ENCODE data around the gene MRAP.

MRAP gene

DNA sequence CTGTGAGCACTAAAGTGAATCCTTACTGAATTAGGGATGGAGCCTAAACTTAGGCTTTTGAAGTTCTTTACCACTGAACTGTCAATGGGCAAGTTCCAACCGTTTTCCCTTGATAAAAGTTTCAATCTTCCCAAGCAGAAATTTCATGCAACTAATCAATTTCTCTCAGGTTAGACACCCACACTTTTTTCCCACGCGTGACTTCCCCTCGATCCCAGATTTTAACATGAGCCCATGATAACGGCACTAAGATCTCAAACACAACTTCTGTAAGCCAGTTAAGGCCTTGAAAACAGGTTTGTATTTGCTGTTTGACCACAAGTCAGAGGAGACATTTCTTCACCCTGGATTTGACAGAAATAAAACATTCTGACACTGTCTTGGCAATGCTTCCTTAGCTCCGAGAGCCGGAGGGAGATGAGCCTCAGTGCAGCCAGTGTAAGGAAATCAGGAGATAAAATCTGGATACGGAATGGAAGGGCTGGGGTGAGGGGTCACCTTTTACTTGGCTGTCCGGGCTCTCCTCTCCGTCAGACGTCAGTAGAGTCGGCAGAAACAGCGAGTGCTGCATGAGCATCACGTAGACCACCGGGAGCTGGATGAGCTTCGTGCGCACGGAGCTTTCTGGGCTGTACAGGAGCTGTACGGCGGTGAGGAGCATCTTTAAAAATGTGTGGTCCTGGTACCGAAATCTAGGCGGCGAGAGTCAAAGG lies 39.7 kb downstream of the MRAP start:
- no peak overlapping the region for H3K4me3 ChIP-seq (ENCODE audit: low read depth, low read length)
- no peak for DNase-seq (ENCODE audit: low read depth)

DNA sequence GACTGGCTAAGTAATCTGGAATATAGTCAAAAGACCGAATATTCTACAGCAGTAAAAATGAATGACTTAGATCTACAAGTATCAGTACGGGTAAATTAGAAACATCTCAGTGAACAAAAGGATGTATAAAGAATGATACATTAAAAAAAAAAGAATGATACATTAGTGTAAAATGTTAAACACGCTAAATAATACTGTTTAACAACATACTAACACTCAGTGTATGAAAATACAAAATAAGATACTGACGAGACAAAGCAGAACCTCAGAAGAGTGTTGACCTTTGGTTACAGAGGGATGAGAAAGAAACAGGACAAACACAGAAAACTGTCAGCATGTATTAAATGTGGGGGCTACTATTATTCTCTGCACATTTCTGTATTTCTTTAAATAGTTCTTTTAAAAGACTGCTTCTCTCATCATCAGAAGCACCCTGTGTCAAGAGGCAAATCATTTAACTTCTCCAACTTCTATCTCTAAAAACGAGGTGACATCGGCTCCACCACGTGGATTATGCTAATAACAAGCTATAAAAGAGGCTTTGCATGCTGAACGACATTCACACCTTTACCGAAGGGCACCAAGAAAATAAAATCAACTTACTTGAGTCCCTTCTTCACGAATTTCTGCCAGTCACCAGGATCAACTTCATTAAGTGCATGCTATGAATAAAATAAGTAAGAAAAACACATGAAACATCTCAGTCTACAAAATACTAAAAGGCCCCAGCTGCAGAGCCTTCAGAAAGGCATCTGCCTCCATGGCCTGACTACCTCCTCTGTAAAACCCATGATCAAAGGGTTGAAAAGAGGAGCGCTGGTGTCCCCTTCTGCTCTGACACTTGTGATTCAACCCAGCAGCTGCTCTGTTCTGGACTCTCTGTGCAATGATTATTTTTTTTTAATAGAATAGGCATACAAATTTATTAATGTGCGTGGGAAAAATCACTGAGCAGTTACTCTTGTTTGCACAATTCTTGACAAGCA lies 42.5 kb downstream of the MRAP start:
- no peak for DNase-seq (ENCODE audit: low read depth)
- H3K4me3 ChIP-seq (ENCODE audit: low read depth, low read length) = no peak overlapping the region

DNA sequence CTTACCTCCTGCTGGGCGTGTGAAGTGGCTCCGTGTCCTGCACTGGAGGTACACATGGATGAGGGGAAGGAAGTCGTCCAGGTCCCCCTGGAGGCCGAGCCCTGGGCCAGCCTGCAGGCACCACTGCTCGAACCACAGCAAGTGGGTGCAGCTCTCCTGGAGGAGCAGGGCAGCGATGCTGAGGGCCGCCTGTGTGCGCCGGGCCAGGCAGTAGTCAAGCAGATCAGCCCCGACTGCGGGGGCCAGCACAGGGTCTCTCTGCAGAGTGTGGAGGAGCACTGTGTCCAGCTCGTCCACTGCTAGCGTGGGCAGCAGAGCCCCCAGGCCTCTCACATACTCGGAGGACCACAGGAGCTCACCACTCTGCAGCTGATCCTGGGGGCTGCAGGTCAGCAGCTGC lies 48.3 kb downstream of the MRAP start:
- no peak for DNase-seq (ENCODE audit: low read depth)
- H3K4me3 ChIP-seq (ENCODE audit: low read depth, low read length) = no peak overlapping the region

DNA sequence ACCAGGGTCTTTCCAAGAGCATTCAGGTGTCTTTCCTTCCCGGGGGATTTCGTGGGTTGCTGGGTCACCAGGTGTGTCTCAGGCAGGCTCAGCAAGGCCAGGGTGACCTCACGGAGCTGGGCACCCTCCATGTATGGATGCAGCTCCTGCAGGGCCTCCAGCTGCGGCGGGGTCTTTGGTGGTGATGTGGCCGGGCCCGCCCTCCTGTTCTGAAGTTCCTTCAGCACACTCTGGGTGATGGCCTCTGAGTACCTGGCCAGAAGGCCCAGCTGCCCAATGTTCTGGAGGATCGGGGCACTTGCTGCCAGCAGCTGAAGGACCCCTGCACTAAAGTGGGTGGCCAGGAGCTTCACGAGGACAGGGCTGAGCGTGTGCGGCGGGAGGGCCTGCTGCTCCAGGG lies 48.7 kb downstream of the MRAP start:
- no peak overlapping the region for H3K4me3 ChIP-seq (ENCODE audit: low read depth, low read length)
- no peak for DNase-seq (ENCODE audit: low read depth)

DNA sequence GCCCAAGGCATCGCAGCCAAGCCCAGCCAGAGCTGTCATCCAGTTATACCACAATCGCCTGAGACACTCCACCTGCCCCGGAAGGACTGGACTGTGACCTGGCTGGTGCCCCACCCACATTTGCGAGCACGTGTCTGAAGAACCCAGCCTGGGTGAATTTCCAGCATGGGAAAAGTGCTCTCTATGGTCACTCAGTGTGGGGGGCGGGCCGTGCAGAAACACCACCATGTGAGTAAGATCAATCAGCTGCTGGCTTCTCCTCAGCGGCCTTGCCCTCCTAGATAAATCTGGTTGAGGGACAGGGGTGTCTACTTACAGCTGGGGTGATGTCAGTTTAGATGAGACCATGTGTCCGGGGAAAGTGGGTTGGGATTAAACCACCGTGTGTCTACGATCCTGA lies 49.3 kb downstream of the MRAP start:
- no peak for DNase-seq (ENCODE audit: low read depth)
- H3K4me3 ChIP-seq (ENCODE audit: low read depth, low read length) = no peak overlapping the region

DNA sequence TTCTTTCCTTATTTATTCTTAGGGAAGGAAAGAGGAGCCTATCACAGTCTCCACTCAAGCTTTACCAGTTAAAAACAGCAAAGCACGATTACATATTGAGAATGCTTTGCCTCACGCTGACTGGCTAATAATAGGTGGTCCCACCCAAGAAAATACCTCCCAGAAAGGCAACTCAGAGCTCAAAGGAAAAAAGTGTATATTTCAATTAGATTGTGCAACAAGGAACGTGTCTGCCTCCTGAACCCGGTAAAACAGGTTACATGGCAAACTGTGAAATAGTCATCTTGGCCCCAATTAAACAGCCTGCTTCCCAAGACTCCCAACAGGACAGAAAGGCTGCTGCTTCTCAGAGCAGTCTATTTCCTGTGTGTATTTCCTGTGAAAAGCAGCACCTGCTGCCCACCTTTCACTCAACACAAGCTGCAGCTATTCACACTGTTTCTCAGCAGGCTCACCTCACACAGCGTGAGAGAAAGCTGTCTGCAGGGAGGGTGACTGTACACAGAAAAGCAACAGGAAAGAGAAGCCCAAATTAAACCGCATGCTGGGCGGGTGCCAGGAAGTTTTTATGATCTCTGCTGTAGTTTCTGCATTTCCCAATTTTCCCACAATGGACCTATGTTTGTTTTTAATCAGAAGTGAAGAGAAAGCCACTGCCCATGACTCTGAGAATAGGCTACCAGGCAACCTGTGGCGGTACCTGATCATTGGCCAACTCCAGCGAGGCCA lies 50.1 kb downstream of the MRAP start:
- DNase-seq (ENCODE audit: low read depth) = no peak
- H3K4me3 ChIP-seq (ENCODE audit: low read depth, low read length) = no peak overlapping the region

DNA sequence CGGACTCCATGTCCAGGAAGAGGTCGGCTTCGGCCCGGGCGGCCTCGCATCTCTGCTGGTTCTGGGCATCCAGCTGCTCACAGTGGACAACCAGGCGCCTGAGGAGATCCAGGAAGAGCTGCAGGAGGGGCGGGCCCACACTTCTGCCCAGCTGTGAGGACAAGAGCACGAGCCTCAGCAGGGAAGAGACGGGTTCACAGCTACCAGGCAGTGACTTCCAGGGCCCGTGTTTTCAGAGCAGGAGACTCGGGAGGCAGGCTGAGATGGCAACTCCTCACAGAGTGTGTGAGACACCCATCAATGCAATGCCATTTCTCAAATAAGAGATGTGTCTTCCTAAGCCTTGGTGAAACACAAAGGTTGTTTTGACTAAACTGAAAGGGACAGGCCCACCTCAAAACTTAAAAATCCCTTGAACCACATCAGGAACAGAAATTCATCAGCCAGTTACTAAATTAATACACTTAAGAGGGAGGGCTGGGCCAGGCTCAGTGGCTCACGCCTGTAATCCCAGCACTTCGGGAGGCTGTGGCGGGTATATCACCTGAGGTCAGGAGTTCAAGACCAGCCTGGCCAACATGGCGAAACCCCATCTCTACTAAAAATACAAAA lies 50.8 kb downstream of the MRAP start:
- DNase-seq (ENCODE audit: low read depth) = no peak
- no peak overlapping the region for H3K4me3 ChIP-seq (ENCODE audit: low read depth, low read length)

DNA sequence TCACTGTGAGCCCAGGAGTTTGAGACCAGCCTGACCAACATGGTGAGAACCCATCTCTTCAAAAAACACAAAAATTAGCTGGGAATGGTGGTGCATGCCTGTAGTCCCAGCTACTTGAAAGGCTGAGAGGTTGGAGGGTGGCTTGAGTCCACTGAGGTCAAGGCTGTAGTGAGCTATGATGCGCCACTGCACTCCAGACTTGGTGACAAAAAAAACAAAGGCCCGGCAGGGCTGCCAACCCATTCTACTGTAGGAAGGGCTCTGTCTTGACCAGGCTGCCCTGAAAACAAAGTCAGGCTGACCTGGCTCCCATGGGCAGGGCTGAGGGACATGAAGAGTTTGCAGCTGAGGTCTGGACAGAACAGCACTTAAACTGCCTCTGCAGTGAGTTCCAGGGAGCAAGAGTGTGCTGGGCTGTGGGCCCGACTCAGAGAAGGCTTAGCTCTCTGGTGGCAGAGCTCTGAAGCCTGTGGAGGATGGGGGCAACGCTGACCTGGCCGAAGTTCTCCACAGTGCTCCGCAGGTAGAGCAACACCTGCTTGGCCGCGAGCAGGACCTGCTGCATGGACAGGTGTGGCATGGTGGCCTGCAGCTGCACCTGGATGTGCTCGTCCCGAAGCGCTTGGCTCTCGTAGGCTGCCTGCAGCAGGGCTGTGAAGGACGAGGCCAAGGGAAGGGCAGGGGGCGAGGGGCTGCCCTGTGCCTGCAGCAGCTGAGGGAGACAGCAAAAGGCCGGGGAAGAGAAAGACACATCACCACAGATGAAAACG lies 51.7 kb downstream of the MRAP start:
- no peak for DNase-seq (ENCODE audit: low read depth)
- H3K4me3 ChIP-seq (ENCODE audit: low read depth, low read length) = no peak overlapping the region

DNA sequence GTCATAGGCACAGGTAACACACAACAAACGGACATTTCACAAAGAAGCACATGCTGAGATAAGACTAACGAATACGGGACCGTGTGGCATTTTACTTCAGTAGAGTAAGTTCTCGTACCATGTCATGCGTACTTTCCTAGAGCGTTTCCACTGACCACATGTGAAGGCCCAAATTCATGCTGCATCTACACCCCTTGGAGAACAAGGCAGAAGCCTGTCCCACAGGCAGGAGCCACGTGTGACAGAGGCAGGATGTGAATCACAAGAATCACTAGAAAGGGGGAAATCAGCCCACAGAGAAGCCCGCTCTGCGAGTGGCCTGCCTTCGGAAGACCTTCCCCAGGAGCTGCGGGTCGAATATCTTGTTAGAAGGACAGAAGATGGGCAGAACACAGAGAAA lies 52.3 kb downstream of the MRAP start:
- no peak for DNase-seq (ENCODE audit: low read depth)
- no peak overlapping the region for H3K4me3 ChIP-seq (ENCODE audit: low read depth, low read length)

DNA sequence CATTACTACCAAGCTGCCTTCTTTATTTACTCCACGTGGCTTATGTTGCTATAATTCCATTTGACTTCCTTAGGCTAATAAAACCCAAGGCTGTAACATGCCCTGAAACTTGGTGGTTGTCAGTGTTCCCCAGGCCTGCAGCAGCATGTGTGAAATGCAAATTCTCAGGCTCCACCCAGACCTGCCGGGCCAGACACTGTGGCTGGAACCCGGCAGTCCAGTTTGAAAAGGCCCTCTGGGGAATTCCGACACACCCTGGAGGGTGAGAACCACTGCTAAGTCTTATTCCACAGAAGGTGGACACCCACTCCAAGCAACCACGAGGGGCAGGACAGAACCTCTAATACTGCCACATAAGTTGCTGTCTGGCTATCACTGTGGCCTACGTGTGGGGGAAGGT lies 52.8 kb downstream of the MRAP start:
- DNase-seq (ENCODE audit: low read depth) = no peak
- no peak overlapping the region for H3K4me3 ChIP-seq (ENCODE audit: low read depth, low read length)

DNA sequence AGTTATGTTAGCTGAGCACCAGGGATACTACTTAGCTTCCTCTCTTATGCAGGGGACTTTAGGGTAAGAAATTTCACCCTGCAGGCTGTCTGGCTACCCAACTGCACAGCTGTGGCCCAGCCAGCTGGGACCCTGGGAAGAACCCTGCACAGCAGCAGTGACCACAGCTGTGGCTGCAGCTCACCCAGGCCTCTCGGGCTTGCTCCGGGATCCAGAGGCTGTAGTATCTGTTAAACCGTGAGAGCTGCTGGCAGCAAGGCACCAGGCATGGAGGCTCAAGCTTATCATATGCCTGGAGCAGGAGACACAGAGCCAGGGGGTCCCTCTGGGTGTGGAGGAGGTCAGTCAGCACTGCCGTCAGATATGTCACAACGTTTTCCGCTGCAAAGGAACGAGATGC lies 53.9 kb downstream of the MRAP start:
- no peak for DNase-seq (ENCODE audit: low read depth)

DNA sequence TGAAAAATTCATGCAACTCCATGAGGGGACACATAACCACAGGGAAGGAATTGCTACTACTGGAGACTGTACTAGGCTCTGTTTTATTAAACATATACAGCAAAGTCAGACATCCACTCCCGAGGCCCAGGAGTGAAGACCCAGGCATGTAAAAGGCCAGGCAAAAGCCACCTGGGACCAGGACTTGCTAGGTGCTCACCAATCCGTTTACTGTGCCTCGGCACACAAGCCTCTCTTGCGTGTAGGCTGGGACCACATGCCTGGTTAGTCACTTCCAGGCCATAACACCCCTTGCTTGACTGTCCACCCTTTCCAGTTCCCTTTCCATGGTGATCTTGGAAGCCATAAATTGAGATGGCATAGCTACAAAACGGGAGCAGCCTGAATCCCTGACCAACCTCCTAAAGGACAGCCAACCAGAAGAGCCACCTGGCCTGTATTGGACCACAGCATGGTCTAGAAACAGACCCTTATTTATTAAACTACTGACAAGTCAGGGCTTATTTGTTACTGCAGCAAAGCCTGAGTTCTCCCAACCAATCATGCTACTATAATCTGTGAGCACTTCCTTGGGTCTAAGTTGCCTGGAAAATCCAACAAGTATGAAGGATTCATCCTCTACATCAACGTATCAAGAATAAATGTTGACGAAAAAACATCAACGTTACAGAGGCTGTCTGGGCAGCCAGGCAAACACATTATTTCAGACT lies 54.5 kb downstream of the MRAP start:
- no peak for DNase-seq (ENCODE audit: low read depth)
- no peak overlapping the region for H3K4me3 ChIP-seq (ENCODE audit: low read depth, low read length)

More for the DNA sequence above, 53.9 kb downstream of the MRAP start:
- no peak overlapping the region for H3K4me3 ChIP-seq (ENCODE audit: low read depth, low read length)

DNA sequence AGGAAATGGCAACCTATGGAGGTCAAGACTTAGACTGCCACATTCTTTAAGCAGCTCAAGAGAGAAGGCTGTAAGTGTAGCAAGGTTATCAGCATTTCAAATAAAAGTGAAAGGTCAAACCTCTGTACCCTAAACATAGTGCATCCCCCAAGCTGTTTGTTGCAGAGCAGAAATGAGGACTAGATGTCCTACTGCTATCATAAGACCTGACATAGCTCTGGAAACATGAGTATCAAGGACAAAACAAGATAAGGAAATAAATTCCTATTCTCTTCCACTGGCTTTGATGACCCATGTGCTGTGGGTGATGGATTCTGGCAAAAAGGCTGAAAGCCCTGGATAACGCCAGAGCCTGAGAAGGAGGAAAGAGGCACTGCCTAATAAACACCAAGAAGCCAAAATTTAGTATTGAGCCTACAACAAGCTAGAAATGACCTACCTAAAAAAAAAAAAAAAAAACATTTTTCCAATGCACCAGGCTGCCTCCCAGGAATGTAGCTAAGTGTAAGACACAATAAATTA lies 58.3 kb downstream of the MRAP start:
- no peak overlapping the region for H3K4me3 ChIP-seq (ENCODE audit: low read depth, low read length)
- no peak for DNase-seq (ENCODE audit: low read depth)

DNA sequence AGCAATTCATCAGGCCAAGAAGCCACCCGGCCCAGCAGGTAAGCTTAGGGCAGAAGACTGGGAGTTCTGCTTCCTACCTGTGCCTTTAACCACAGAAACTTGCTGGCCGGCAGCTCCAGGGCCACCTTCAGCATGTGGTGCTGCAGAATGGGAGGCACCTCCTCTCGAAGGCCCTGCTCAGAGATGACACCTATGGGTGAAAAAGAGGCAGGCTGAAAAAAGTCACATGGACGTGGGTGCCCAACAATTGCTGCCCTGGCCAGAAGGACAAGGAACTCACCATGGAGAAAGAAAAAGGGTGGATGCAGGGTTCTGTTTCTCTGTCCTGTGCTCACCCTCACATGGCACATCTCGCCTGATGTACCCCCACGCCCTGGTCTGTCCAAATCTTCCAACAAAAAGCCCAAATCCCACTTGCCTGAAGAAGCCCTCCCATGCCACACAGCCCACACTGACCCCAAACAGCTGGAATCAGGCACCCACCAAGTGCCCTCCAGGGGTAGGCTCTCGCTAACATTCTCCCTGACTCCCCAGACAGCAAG lies 61.1 kb downstream of the MRAP start:
- DNase-seq (ENCODE audit: low read depth) = no peak
- H3K4me3 ChIP-seq (ENCODE audit: low read depth, low read length) = no peak overlapping the region

DNA sequence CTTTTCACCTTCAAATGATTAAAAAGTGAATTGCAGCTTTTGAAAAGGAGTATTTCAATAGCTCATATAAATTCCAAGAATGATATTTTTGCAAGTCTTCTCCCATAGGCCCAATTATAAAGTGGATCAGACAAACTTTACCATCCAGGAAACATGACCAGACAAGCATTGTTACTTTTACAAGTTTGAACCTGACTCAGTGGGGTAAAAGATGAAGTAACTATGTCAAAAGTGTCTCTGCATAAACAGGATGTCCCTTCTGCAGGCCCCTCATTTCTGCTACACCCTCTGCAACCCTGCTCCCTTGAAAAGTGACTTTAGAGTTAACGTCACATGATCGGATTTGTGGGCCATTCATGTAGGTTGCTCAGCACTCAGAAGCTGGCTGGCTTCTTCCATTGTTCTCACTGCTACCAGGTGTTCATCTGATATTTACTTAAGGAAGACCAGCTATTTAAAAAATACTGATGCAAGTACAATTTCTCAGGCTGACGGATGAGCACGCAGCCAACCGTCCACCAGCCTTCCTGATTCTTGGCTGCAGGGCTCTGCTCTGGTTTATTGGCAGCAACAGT lies 61.8 kb downstream of the MRAP start:
- DNase-seq (ENCODE audit: low read depth) = no peak

More for the DNA sequence above, 61.8 kb downstream of the MRAP start:
- H3K4me3 ChIP-seq (ENCODE audit: low read depth, low read length) = no peak overlapping the region
